ENCODE data around the gene PTK7. TPM values are rescaled to one million over a fixed set of nuclear protein-coding genes. Genes with fewer than 3 reads are reported as not detected.

The PTK7 gene
- total and polyA plus RNA-seq, 2 of the 8 experiments (the other 6 are each of a cell fraction or from before 2014, with no cell fraction given) = 110 to 138 TPM

GRCh38 chr6:43205849-43206248, 129.7 kb downstream of the PTK7 start:
- H4K8ac ChIP-seq (ENCODE audit: extremely low read depth, insufficient read depth, low read length) = peak overlapping the region; percentile 65; the same call in 1 of the 2 replicates

More at GRCh38 chr6:43205849-43206248, 129.7 kb downstream of the PTK7 start:
- DNase-seq (ENCODE audit: low read depth in 1 of 2, low spot score in 2 of 2) (no peak), FAIRE-seq (no peak)
- H2BK20ac ChIP-seq (ENCODE audit: low read length) = no peak overlapping the region
- no peak overlapping the region for H2BK15ac ChIP-seq (ENCODE audit: low read length)
- H3K4me1 ChIP-seq (replicated peaks in 1 of 4; ENCODE audit: control insufficient read depth in 3 of 4, insufficient read depth in 4 of 4, low read length in 3 of 4) = no peaks in the 10 kb centered on the region
- no peaks in the 10 kb centered on the region for H3K79me1 ChIP-seq (ENCODE audit: low read depth, low read length)
- no peak overlapping the region for H3K56ac ChIP-seq (replicated peaks; ENCODE audit: insufficient read length, low read depth, low read length)
- H3K79me2 ChIP-seq (ENCODE audit: control insufficient read depth in 1 of 2, insufficient read depth in 2 of 2, low read length in 2 of 2) = no peaks in the 10 kb centered on the region
- H4K91ac ChIP-seq (replicated peaks; ENCODE audit: insufficient read length, low read length) = no peak overlapping the region
- H3K23ac ChIP-seq (ENCODE audit: insufficient read length) = no peak overlapping the region
- H3K4me2 ChIP-seq (ENCODE audit: insufficient read depth in 1 of 2, low read depth in 2 of 2, low read length in 2 of 2) = no peak overlapping the region
- no peaks in the 10 kb centered on the region for H4K20me1 ChIP-seq (replicated peaks in 1 of 2; ENCODE audit: control insufficient read depth in 1 of 2, insufficient read depth in 2 of 2, low read length in 2 of 2)
- CTCF ChIA-PET (ENCODE audit: partially characterized antibody) = no interaction called here
- WGBS, 2 experiments (ENCODE audit: extremely low coverage in 1 of 2, insufficient coverage in 1 of 2, insufficient read length in 1 of 2, insufficient replicate concordance in 2 of 2, low coverage in 1 of 2, low lambda C conversion rate in 2 of 2, missing lambda C conversion rate in 1 of 2) = 92% methylated on average over 10 of the region's 10 CpGs; no CpG with 5 or more reads in 1 of the 2 experiments
- no peak overlapping the region for H2AFZ ChIP-seq (ENCODE audit: low read length)
- no peaks in the 10 kb centered on the region for H3K9me3 ChIP-seq (ENCODE audit: insufficient read depth in 2 of 2, low read depth in 1 of 2, low read length in 1 of 2)
- no peak for TF ChIP-seq POLR2A (IDR thresholded peaks at IDR 0.05; ENCODE audit: control extremely low read depth in 1 of 2, low read depth in 2 of 2, low read length in 2 of 2)
- no peak for TF ChIP-seq GTF2F1 (IDR thresholded peaks at IDR 0.05; ENCODE audit: borderline replicate concordance, low read depth, low read length)
- TF ChIP-seq CHD2 (IDR thresholded peaks at IDR 0.05; ENCODE audit: low read length) = no peak
- no peak for TF ChIP-seq ZNF274 (IDR thresholded peaks at IDR 0.05; ENCODE audit: borderline replicate concordance, extremely low read depth, low read length)
- H3K9ac ChIP-seq (replicated peaks in 1 of 4; ENCODE audit: extremely low read depth in 1 of 4, low read depth in 3 of 4, low read length in 3 of 4) = no peak overlapping the region
- no peak overlapping the region for H2BK120ac ChIP-seq (replicated peaks; ENCODE audit: low read depth, low read length)
- H2BK5ac ChIP-seq (ENCODE audit: low read depth, low read length) = no peak overlapping the region
- no peak overlapping the region for H4K5ac ChIP-seq (ENCODE audit: insufficient read length, low read depth, low read length)
- no peak overlapping the region for H2BK12ac ChIP-seq (ENCODE audit: low read depth, low read length)
- no peak overlapping the region for H3K14ac ChIP-seq (ENCODE audit: insufficient read length)
- H3K27me3 ChIP-seq (replicated peaks in 1 of 4; ENCODE audit: control insufficient read depth in 3 of 4, extremely low read depth in 1 of 4, insufficient read depth in 3 of 4, low read length in 3 of 4) = no peaks in the 10 kb centered on the region
- POLR2A ChIA-PET (ENCODE audit: partially characterized antibody) = interaction anchor here (1.0 to 1.3 kb wide), 2 partner anchors 23 to 34 kb away, joined by 3 to 5 read pairs; partner anchors contain the start of gene DNPH1
- H3K4me3 ChIP-seq (ENCODE audit: extremely low read depth in 1 of 4, insufficient read depth in 2 of 4, low read depth in 3 of 4, low read length in 4 of 4) = no peak overlapping the region
- H2AK5ac ChIP-seq (ENCODE audit: low read depth, low read length) = no peak overlapping the region
- no peak overlapping the region for H3K4ac ChIP-seq (replicated peaks; ENCODE audit: insufficient read length, low read depth, low read length)
- H3K36me3 ChIP-seq (ENCODE audit: control insufficient read depth in 2 of 4, insufficient read depth in 4 of 4, low read length in 3 of 4) = no peaks in the 10 kb centered on the region
- H3K27ac ChIP-seq (ENCODE audit: low read depth, low read length) = no peak overlapping the region
- no peak overlapping the region for H3K18ac ChIP-seq (ENCODE audit: extremely low read depth, low read length)
- H3K23me2 ChIP-seq (ENCODE audit: low read depth, low read length) = no peaks in the 10 kb centered on the region; the same call in 1 of the 2 replicates
